Astrocyte of the cerebellum (primary cell): ENCODE measurements around the gene USP48.

Experiments used
- DNase-seq: peaks from one replicate; pipeline ENCODE4 v3.0.0-alpha.2; 2011; ENCODE audit warnings: low read depth
- H3K4me3 ChIP-seq: 2 replicates; pipeline ENCODE4 v1.5.1; 2011; ENCODE audit warnings: mild to moderate bottlenecking, low read depth, low read length, moderate library complexity
- in situ Hi-C: cut with HindIII; loops from 2 replicates; pipeline ENCODE4 v1.10.0; 2017; ENCODE audit warnings: low sequenced_read_pairs
- TF ChIP-seq, protein P1 (sequence below): IDR thresholded peaks from 2 replicates; pipeline ENCODE4 v1.5.1; 2012; ENCODE audit warnings: low read length, low read depth, moderate library complexity, mild to moderate bottlenecking; ENCODE audit errors: missing control alignments

Gene USP48

DNA sequence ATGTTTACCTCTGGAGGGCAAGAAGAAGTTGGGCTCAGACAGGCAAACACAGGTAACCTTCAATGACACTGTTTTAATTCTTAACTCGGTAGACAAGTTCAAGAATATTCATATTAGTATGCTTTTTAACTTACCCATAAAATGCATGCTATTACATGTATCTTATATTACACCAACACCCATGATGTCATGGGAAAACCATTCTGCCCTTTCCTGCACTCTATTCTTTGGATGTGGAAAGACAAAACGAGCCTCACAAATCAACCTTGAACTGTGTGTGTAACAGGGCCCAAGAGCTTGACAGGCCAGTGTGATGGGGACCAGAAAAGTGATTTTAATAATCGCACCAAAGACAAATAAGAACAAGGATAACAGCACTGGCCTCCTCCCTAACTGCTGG lies 91.2 kb downstream of the USP48 start:
- no peak overlapping the region for H3K4me3 ChIP-seq
- TF ChIP-seq, protein P1, sequence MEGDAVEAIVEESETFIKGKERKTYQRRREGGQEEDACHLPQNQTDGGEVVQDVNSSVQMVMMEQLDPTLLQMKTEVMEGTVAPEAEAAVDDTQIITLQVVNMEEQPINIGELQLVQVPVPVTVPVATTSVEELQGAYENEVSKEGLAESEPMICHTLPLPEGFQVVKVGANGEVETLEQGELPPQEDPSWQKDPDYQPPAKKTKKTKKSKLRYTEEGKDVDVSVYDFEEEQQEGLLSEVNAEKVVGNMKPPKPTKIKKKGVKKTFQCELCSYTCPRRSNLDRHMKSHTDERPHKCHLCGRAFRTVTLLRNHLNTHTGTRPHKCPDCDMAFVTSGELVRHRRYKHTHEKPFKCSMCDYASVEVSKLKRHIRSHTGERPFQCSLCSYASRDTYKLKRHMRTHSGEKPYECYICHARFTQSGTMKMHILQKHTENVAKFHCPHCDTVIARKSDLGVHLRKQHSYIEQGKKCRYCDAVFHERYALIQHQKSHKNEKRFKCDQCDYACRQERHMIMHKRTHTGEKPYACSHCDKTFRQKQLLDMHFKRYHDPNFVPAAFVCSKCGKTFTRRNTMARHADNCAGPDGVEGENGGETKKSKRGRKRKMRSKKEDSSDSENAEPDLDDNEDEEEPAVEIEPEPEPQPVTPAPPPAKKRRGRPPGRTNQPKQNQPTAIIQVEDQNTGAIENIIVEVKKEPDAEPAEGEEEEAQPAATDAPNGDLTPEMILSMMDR, result no peak
- no peak for DNase-seq
- in situ Hi-C loops, result no loop called here

DNA sequence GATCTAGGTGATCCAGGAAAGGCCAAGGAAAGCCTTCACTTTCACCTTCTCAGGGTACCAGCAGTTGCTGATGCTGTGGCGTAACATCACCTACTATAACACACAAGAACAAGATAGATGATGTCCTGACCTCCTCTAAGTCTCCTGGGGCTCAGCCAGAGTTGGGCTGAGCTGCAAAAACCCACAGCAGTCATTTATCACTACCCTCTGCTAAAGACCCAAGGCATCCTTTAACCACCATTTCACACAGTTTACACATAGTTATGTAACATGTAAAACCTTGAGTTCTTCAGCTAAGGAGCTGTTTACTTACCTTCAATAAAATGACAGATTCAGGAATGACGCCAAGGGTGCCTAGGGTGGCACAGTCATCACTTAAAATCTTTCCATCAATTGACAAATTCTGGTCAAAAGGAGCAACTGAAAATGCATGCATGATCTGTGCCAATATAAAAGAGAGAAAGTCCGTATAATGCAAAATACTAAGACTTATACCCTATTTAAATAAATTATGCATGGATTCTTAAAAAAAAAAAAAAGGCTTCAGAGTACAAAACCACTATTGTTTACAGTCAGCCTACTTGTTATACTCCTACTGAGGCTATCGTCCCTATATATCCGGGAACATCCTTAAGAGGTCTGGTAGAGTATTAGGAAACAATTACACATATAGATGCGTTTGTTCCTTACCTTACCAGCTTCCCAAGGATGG lies 93.1 kb downstream of the USP48 start:
- no peak overlapping the region for H3K4me3 ChIP-seq
- TF ChIP-seq, protein P1, result no peak
- in situ Hi-C loops, result no loop called here

DNA sequence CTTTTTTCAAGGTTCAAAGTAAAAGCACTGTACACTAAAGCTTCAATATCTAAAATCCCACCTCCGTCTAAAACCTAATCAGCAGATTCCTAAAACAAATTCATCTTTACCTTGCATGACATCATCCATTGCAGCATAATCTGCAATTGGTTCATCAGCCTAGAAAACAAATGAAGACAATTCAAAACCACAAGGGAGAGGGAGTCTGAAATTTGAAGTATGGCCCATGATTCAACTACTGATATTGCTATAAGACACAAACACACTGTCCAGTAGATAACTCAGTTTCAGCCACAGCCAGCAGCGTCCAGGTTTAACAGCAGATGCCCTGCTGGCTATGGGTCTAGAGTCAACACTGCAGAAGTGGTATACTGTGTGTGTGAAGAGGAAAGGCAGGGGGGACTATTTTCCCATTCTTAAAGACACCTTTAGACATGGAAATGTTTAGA lies 95.8 kb downstream of the USP48 start:
- no peak overlapping the region for H3K4me3 ChIP-seq
- DNase-seq, result no peak
- in situ Hi-C loops, result no loop called here
- TF ChIP-seq, protein P1, result no peak

More for the DNA sequence above, 93.1 kb downstream of the USP48 start:
- DNase-seq, result no peak

DNA sequence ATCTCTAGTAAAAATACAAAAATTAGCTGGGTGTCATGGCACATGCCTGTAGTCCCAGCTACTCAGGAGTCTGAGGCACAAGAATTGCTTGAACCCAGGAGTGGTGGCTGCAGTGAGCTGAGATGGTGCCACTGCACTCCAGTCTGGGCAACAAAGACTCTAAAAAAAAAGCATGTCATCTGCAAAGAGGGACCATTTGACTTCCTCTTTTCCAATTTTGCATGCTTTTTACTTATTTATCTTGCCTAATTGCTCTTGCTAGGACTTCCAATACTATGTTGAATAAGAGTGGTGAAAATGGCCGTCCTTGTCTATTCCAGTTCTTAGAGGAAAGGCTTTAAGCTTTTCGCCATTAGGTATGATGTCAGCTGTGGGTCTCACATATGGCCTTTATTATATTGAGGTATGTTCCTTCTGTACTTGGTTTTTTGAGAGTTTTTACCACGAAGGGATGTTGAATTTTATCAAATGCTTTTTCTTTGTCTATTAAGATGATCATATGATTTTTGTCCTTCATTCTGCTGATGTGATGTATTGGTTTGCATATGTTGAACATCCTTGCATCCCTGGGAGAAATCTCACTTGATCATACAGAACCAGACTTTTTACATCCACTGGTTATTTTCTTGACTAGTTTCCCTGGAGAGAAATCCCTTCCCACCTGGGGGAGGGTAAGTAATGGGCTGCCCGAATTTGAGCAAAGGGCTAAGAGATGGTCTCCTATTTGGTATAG lies 96.8 kb downstream of the USP48 start:
- TF ChIP-seq, protein P1, result no peak
- in situ Hi-C loops, result no loop called here
- no peak overlapping the region for H3K4me3 ChIP-seq
- DNase-seq, result no peak

DNA sequence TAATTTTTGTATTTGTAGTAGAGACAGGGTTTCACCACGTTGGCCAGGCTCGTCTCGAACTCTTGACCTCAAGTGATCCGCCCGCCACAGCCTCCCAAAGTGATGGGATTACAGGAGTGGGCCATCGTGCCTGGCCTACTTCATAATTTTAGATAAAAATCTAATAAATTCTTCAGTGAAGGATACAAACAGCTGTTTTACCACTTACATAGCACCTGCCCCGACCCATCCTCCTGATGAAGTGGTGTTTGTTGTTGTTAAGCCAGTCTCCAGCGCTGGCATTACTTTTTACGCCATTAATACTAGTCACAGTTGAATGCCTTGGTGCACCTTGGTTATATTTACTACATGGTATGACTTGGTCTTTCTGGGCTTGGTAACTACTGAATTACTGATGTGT lies 101.5 kb downstream of the USP48 start:
- H3K4me3 ChIP-seq, result no peak overlapping the region
- in situ Hi-C loops, result no loop called here
- TF ChIP-seq, protein P1, result no peak
- no peak for DNase-seq

DNA sequence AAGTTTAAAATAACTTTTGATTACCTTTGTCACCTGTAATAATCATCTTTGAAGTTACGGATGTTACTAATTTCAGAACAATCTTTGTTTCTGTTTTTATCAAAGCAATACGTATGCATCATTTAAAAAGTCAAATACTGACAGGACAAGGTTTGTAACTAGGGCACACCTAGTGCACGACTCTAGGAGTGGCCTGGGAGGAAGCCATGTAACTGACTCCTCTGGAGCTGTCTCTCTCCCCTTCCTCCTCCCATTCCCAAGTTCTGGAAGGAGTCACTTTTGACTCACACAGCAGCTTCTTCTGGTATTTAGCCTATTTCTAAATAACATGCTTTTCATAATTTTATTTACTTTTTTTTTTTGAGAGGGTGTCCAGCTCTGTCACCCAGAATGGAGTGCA lies 102.0 kb downstream of the USP48 start:
- H3K4me3 ChIP-seq, result no peak overlapping the region
- no peak for DNase-seq
- TF ChIP-seq, protein P1, result no peak
- in situ Hi-C loops, result no loop called here
